Fibroblast of lung (primary cell): ENCODE results near the gene ZNF618.

ENCODE experiments used
- EZH2 ChIP-seq: IDR thresholded peaks from 2 replicates; pipeline ENCODE4 v1.5.1; 2012; ENCODE audit warnings: low read length, control low read depth, mild to moderate bottlenecking; ENCODE audit errors: missing control alignments
- TF ChIP-seq, protein P1 (sequence below), 2 donors: IDR thresholded peaks in 1 of 2; conservative IDR thresholded peaks in 1 of 2; 1 replicate in 1 of 2; 2 replicates in 1 of 2; pipeline ENCODE4 v1.5.1; 2011 to 2012; ENCODE audit warnings: low read length in 2 of 2, control low read depth in 1 of 2, inconsistent platforms in 1 of 2, low read depth in 1 of 2, mild to moderate bottlenecking in 1 of 2

DNA sequence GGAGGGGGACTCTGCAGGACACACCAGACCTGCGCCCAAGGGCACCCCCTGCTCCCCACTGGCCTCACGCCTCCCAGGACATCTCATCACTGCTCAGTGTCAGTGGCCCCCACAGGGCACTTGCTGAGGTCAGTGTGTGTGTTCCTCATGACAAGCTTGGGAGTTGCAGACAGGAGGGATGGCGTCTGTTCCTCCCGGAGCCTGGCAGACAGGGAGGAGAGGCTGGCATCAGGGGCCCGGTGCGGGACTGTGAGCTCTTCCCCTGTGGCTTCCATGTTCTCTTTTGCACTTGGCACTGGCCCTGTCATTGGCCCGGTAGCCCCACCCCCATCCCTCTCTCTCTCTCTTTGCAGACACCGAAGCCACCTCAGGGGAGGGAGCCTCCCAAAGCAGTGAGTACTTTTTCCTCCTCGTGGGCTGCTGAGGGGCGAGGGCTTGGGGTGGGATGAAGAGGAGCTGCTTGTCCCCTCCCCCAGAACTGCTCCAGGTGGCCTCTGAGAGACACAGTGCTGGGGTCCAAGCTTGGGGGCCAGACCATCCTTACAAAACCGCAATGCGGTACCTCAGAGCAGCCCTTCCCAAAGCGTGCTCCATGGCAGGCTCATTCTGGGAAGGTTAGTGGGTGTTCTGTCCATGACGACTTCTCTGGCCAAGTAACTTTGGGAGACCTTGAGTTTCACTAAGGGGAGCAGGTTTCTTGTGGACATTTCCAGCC, 126.3 kb downstream of the ZNF618 start:
- TF ChIP-seq, protein P1, sequence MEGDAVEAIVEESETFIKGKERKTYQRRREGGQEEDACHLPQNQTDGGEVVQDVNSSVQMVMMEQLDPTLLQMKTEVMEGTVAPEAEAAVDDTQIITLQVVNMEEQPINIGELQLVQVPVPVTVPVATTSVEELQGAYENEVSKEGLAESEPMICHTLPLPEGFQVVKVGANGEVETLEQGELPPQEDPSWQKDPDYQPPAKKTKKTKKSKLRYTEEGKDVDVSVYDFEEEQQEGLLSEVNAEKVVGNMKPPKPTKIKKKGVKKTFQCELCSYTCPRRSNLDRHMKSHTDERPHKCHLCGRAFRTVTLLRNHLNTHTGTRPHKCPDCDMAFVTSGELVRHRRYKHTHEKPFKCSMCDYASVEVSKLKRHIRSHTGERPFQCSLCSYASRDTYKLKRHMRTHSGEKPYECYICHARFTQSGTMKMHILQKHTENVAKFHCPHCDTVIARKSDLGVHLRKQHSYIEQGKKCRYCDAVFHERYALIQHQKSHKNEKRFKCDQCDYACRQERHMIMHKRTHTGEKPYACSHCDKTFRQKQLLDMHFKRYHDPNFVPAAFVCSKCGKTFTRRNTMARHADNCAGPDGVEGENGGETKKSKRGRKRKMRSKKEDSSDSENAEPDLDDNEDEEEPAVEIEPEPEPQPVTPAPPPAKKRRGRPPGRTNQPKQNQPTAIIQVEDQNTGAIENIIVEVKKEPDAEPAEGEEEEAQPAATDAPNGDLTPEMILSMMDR (conservative IDR thresholded peaks at IDR 0.05 in 1 of 2, IDR thresholded peaks at IDR 0.05 in 1 of 2; ENCODE audit: low read depth in 1 of 2, low read length in 2 of 2): no peak
- TF ChIP-seq EZH2: no peak
